HCT116 (cell line): ENCODE measurements around the gene POLK. TPM values are rescaled to one million over a fixed set of nuclear protein-coding genes. Genes with fewer than 3 reads are reported as not detected.
"Not testable (repeated sequence)": the region's sequence is repeated elsewhere in the genome, so short reads cannot be mapped to it uniquely, and the experiment has no call there.

Experiments used
- ATAC-seq: fragments of 200-7000 bp; cut with Tn5 transposase; 2 replicates; pipeline ENCODE4 v1.9.1; 2020; ENCODE audit warnings: mild to moderate bottlenecking, moderate library complexity
- BruUV-seq: library from RNA; stranded (reverse); fragments of 400-500 nt; replicated peaks from 2 replicates; lab custom pipeline; 2021; lab: Mats Ljungman, UMichigan
- CTCF ChIA-PET: fragments of 300-600 bp; sonication (Branson Sonifier 250); formaldehyde crosslinking; loops from one replicate; lab custom pipeline; 2021; ENCODE audit warnings: antibody characterized with exemption; lab: Charles Lee
- POLR2A ChIA-PET: fragments of 300-600, 350-600 bp; sonication (Branson Sonifier 250); formaldehyde crosslinking; loops from one replicate; lab custom pipeline; 2021; ENCODE audit warnings: antibody characterized with exemption; lab: Charles Lee
- RAD21 ChIA-PET, 2 experiments: fragments of 300-600 bp; sonication (Branson Sonifier 250); formaldehyde crosslinking; loops; one replicate each; lab custom pipeline; 2023; ENCODE audit warnings: low total read pairs in 2 of 2; ENCODE audit not compliant: uncharacterized antibody in 2 of 2, unreplicated experiment in 2 of 2, low non-redundant PET in 1 of 2; lab: Charles Lee
- DNase-seq: peaks from one replicate; pipeline ENCODE4 v3.0.0-alpha.2; 2010; ENCODE audit warnings: low read depth, low spot score
- H2AFZ ChIP-seq: fragments of 200-600 bp; shearing (Covaris generic), sonication (generic); 2 replicates; pipeline ENCODE4 v1.6.1; 2017; ENCODE audit warnings: low read depth, mixed run types, mixed read lengths, antibody characterized with exemption, low read length; ENCODE audit not compliant: poor library complexity, severe bottlenecking
- H3K27ac ChIP-seq: 2 replicates; pipeline ENCODE4 v1.5.1; 2012; ENCODE audit warnings: low read depth, low read length
- H3K27me3 ChIP-seq: fragments of 200-600 bp; sonication (generic); 2 replicates; pipeline ENCODE4 v1.6.1; 2016; ENCODE audit warnings: mixed run types, low read length, mixed read lengths; ENCODE audit not compliant: insufficient read depth
- H3K36me3 ChIP-seq, 2 experiments: fragments of 200-500 bp in 1 of 2; fragments of 200-600 bp in 1 of 2; sonication (Bioruptor generic) in 1 of 2; sonication (generic) in 1 of 2; 2 replicates each; pipeline versions ENCODE4 v1.5.1 to v1.6.1; 2014 to 2016; ENCODE audit warnings: low read length in 2 of 2, inconsistent platforms in 1 of 2, mixed read lengths in 1 of 2, mixed run types in 1 of 2; ENCODE audit not compliant: insufficient read depth in 2 of 2, control insufficient read depth in 1 of 2
- H3K4me1 ChIP-seq, 2 experiments: fragments of 200-600 bp in 1 of 2; sonication (generic) in 1 of 2; 2 replicates each; pipeline versions ENCODE4 v1.5.1 to v1.6.1; 2012 to 2017; ENCODE audit warnings: low read length in 2 of 2, inconsistent platforms in 1 of 2, mild to moderate bottlenecking in 1 of 2, mixed read lengths in 1 of 2, mixed run types in 1 of 2, moderate library complexity in 1 of 2; ENCODE audit not compliant: insufficient read depth in 2 of 2, control insufficient read depth in 1 of 2
- H3K4me2 ChIP-seq: fragments of 200-600 bp; sonication (generic); 2 replicates; pipeline ENCODE4 v1.6.1; 2017; ENCODE audit warnings: mixed run types, low read length, mixed read lengths
- H3K4me3 ChIP-seq, 2 experiments: fragments of 200-600 bp in 1 of 2; sonication (generic) in 1 of 2; replicated peaks in 1 of 2; 2 replicates each; pipeline ENCODE4 v1.5.1; 2011 to 2016; ENCODE audit warnings: low read length in 2 of 2, control low read depth in 1 of 2, low read depth in 1 of 2, mild to moderate bottlenecking in 1 of 2, mixed read lengths in 1 of 2, mixed run types in 1 of 2
- H3K79me2 ChIP-seq: fragments of 200-600 bp; sonication (generic); 2 replicates; pipeline ENCODE4 v1.6.1; 2017; ENCODE audit warnings: mild to moderate bottlenecking, mixed run types, low read length, moderate library complexity, mixed read lengths; ENCODE audit not compliant: insufficient read depth
- H3K9ac ChIP-seq: fragments of 200-600 bp; sonication (generic); 2 replicates; pipeline ENCODE4 v1.6.1; 2016; ENCODE audit warnings: low read length, mixed read lengths
- H3K9me2 ChIP-seq: fragments of 200-600 bp; sonication (generic), shearing (Covaris generic); 2 replicates; pipeline ENCODE4 v1.6.1; 2017; ENCODE audit warnings: mixed run types, mild to moderate bottlenecking, moderate library complexity; ENCODE audit not compliant: insufficient read depth
- H3K9me3 ChIP-seq, 2 experiments: fragments of 200-500 bp in 1 of 2; fragments of 200-600 bp in 1 of 2; sonication (Bioruptor generic) in 1 of 2; sonication (generic) in 1 of 2; 2 replicates each; pipeline ENCODE4 v1.6.1; 2014 to 2017; ENCODE audit warnings: low read length in 2 of 2, mixed read lengths in 2 of 2, inconsistent platforms in 1 of 2, low read depth in 1 of 2, mild to moderate bottlenecking in 1 of 2, mixed run types in 1 of 2, moderate library complexity in 1 of 2; ENCODE audit not compliant: control insufficient read depth in 1 of 2, insufficient read depth in 1 of 2
- H4K20me1 ChIP-seq: fragments of 200-600 bp; sonication (generic), shearing (Covaris generic); 2 replicates; pipeline ENCODE4 v1.6.1; 2017; ENCODE audit warnings: mixed run types, mild to moderate bottlenecking, moderate library complexity; ENCODE audit not compliant: insufficient read depth
- EZH2 ChIP-seq: fragments of 200-600 bp; sonication (generic); IDR thresholded peaks from 2 replicates; pipeline ENCODE4 v1.6.1; 2017; ENCODE audit warnings: antibody characterized with exemption, mixed run types
- POLR2A ChIP-seq: IDR thresholded peaks from 2 replicates; pipeline ENCODE4 v1.7.0; 2011; ENCODE audit warnings: borderline replicate concordance; ENCODE audit not compliant: insufficient read depth, insufficient read length; ENCODE audit errors: extremely low read depth
- RAD21 ChIP-seq: IDR thresholded peaks from 2 replicates; pipeline ENCODE4 v1.6.1; 2012; ENCODE audit warnings: low read depth, mild to moderate bottlenecking
- SIN3A ChIP-seq: IDR thresholded peaks from 2 replicates; pipeline ENCODE4 v1.6.1; 2012; ENCODE audit warnings: low read depth
- SRF ChIP-seq: IDR thresholded peaks from 2 replicates; pipeline ENCODE4 v1.6.1; 2012; ENCODE audit warnings: low read depth
- ZFX ChIP-seq: fragments of 450-650 bp; IDR thresholded peaks from 2 replicates; pipeline ENCODE4 v1.6.1; 2017
- intact Hi-C: fragments of 100-400 bp; cut with micrococcal nuclease; formaldehyde crosslinking; loops from 2 replicates; pipeline ENCODE4 v1.10.0; 2022
- total RNA-seq: library from RNA; stranded (reverse); gene quantifications from one replicate; pipeline ENCODE4 v1.2.1, GENCODE V29; 2021; ENCODE audit not compliant: unreplicated experiment
- TF ChIP-seq, protein P1 (sequence below), 3 experiments: fragments of 200-600 bp in 1 of 3; sonication (generic) in 1 of 3; IDR thresholded peaks in 2 of 3; conservative IDR thresholded peaks in 1 of 3; 2 replicates each; pipeline ENCODE4 v1.5.1; 2012 to 2017; ENCODE audit warnings: low read depth in 2 of 3, low read length in 2 of 3, antibody characterized with exemption in 1 of 3, borderline replicate concordance in 1 of 3, control low read depth in 1 of 3, mild to moderate bottlenecking in 1 of 3, mixed read lengths in 1 of 3, mixed run types in 1 of 3, moderate library complexity in 1 of 3; ENCODE audit not compliant: insufficient read depth in 1 of 3
- TF ChIP-seq, protein P2 (sequence below): IDR thresholded peaks from 2 replicates; pipeline ENCODE4 v1.6.1; 2012
- TF ChIP-seq, protein P3 (sequence below): IDR thresholded peaks from 2 replicates; pipeline ENCODE4 v1.6.1; 2012; ENCODE audit warnings: low read depth

Gene POLK
- total RNA-seq, 1 experiment from 2014 or later = 17.3 TPM

DNA sequence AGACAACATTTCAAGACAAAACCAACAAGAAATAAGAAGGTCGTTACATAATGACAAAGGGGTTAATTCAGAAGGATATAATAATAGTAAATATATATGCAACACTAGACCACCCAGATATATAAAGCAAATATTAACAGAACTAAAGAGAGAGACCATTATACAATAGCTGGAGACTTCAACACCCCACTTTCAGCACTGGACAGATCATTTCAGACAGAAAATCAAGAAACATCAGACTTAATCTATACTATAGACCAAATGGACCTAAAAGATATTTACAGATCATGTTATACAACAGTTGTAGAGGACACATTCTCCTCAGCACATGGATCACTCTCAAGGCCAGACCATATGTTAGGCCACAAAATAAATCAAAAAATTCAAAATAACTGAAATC lies 27.1 kb upstream of the POLK start:
- H4K20me1 ChIP-seq = no peaks in the 10 kb centered on the region
- H3K36me3 ChIP-seq = no peaks in the 10 kb centered on the region
- H3K9me2 ChIP-seq = no peaks in the 10 kb centered on the region
- no peak for DNase-seq
- H3K79me2 ChIP-seq = peaks cover 18% of the 10 kb centered on the region
- intact Hi-C loops = no loop called here
- no peak overlapping the region for H3K9ac ChIP-seq
- H3K9me3 ChIP-seq = peaks cover 7 to 9% of the 10 kb centered on the region in 2 experiments; a peak in 3 of 4 replicates
- ChIA-PET RAD21 (no interaction called here), CTCF (no interaction called here), POLR2A (no interaction called here)
- TF ChIP-seq, protein P1, sequence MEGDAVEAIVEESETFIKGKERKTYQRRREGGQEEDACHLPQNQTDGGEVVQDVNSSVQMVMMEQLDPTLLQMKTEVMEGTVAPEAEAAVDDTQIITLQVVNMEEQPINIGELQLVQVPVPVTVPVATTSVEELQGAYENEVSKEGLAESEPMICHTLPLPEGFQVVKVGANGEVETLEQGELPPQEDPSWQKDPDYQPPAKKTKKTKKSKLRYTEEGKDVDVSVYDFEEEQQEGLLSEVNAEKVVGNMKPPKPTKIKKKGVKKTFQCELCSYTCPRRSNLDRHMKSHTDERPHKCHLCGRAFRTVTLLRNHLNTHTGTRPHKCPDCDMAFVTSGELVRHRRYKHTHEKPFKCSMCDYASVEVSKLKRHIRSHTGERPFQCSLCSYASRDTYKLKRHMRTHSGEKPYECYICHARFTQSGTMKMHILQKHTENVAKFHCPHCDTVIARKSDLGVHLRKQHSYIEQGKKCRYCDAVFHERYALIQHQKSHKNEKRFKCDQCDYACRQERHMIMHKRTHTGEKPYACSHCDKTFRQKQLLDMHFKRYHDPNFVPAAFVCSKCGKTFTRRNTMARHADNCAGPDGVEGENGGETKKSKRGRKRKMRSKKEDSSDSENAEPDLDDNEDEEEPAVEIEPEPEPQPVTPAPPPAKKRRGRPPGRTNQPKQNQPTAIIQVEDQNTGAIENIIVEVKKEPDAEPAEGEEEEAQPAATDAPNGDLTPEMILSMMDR (IDR thresholded peaks at IDR 0.05 in 2 of 3, conservative IDR thresholded peaks at IDR 0.05 in 1 of 3; ENCODE audit: borderline replicate concordance in 1 of 3, insufficient read depth in 1 of 3, low read depth in 2 of 3, low read length in 2 of 3) = no peak
- TF ChIP-seq, protein P2, sequence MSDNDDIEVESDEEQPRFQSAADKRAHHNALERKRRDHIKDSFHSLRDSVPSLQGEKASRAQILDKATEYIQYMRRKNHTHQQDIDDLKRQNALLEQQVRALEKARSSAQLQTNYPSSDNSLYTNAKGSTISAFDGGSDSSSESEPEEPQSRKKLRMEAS = no peak
- TF ChIP-seq POLR2A = no peak
- no peak for TF ChIP-seq EZH2
- TF ChIP-seq ZFX = no peak
- TF ChIP-seq SIN3A = no peak
- TF ChIP-seq SRF = no peak
- TF ChIP-seq RAD21 = no peak
- TF ChIP-seq, protein P3, sequence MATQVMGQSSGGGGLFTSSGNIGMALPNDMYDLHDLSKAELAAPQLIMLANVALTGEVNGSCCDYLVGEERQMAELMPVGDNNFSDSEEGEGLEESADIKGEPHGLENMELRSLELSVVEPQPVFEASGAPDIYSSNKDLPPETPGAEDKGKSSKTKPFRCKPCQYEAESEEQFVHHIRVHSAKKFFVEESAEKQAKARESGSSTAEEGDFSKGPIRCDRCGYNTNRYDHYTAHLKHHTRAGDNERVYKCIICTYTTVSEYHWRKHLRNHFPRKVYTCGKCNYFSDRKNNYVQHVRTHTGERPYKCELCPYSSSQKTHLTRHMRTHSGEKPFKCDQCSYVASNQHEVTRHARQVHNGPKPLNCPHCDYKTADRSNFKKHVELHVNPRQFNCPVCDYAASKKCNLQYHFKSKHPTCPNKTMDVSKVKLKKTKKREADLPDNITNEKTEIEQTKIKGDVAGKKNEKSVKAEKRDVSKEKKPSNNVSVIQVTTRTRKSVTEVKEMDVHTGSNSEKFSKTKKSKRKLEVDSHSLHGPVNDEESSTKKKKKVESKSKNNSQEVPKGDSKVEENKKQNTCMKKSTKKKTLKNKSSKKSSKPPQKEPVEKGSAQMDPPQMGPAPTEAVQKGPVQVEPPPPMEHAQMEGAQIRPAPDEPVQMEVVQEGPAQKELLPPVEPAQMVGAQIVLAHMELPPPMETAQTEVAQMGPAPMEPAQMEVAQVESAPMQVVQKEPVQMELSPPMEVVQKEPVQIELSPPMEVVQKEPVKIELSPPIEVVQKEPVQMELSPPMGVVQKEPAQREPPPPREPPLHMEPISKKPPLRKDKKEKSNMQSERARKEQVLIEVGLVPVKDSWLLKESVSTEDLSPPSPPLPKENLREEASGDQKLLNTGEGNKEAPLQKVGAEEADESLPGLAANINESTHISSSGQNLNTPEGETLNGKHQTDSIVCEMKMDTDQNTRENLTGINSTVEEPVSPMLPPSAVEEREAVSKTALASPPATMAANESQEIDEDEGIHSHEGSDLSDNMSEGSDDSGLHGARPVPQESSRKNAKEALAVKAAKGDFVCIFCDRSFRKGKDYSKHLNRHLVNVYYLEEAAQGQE = peak; percentile 17; the same call in 1 of the 2 replicates
- H2AFZ ChIP-seq = no peak overlapping the region
- no peaks in the 10 kb centered on the region for H3K4me1 ChIP-seq
- no peaks in the 10 kb centered on the region for H3K27me3 ChIP-seq
- BruUV-seq = no TSS peak
- no peak overlapping the region for H3K4me3 ChIP-seq
- no peak overlapping the region for H3K4me2 ChIP-seq
- no peak for ATAC-seq
- no peak overlapping the region for H3K27ac ChIP-seq

DNA sequence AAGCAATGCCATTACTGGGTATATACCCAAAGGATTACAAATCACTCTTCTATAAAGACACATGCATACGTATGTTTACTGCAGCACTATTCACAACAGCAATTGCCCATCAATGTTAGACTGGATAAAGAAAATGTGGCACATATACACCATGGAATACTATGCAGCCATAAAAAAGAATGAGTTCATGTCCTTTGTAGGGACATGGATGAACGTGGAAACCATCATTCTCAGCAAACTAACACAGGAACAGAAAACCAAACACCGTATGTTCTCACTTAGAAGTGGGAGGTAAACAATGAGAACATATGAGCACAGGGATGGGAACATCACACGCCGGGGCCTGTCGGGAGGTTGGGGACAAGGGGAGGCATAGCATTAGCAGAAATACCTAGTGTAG lies 21.8 kb upstream of the POLK start:
- H3K79me2 ChIP-seq, RAD21 ChIA-PET, H4K20me1 ChIP-seq, H3K4me2 ChIP-seq, H3K9ac ChIP-seq, H3K9me2 ChIP-seq, H3K4me3 ChIP-seq, H3K9me3 ChIP-seq, H3K36me3 ChIP-seq, H3K4me1 ChIP-seq, ATAC-seq, H2AFZ ChIP-seq, intact Hi-C loops, H3K27ac ChIP-seq, DNase-seq, BruUV-seq, POLR2A ChIA-PET, CTCF ChIA-PET, H3K27me3 ChIP-seq: not testable (repeated sequence)
